Measurements from ENCODE around the gene VAMP4. TPM values are rescaled to one million over a fixed set of nuclear protein-coding genes. Genes with fewer than 3 reads are reported as not detected.
A peak's percentile ranks its signal among the peaks of the same experiment; 100 is the strongest.

VAMP4 gene
- total RNA-seq, 5 donors from 2014 or later (not counting 1 experiment from before 2014, with no cell fraction given): 17.8 to 39.9 (median 33.9) TPM

GRCh38 chr1:171769171-171769570 is 27.3 kb upstream of the VAMP4 start:
- POLR2A ChIA-PET: no interaction called here
- H3K9me3 ChIP-seq: no peaks in the 10 kb centered on the region
- Mint-ChIP-seq H3K27ac (no peak overlapping the region), H3K9me3 (no peaks in the 10 kb centered on the region), H3K36me3 (no peaks in the 10 kb centered on the region), H3K27me3 (peaks cover 20 to 21% of the 10 kb centered on the region in 2 donors), H3K4me3 (no peak overlapping the region), H3K4me1 (no peaks in the 10 kb centered on the region)
- H3K36me3 ChIP-seq (ENCODE audit: control insufficient read depth in 2 of 2, extremely low read depth in 1 of 2, insufficient read depth in 1 of 2, low read length in 1 of 2): no peaks in the 10 kb centered on the region
- ATAC-seq (replicated peaks in 1 of 4) (no peak), DNase-seq (no peak)
- no peak overlapping the region for H3K27ac ChIP-seq (ENCODE audit: low read length)
- no peak overlapping the region for H3K4me3 ChIP-seq (ENCODE audit: control insufficient read depth in 1 of 2, extremely low read depth in 1 of 2, low read length in 1 of 2)
- no peaks in the 10 kb centered on the region for H3K4me1 ChIP-seq (ENCODE audit: control insufficient read depth in 1 of 2, extremely low read depth in 1 of 2, insufficient read depth in 2 of 2, low read length in 2 of 2)
- CTCF ChIA-PET: interaction anchor here in 1 of 2 donors (0.6 kb wide), 1 partner anchor 9 kb away, joined by 4 read pairs; no protein-coding TSS in a partner anchor
- peaks cover 0 to 10% of the 10 kb centered on the region in 2 experiments for H3K27me3 ChIP-seq (replicated peaks in 1 of 2; ENCODE audit: control insufficient read depth in 2 of 2, extremely low read depth in 1 of 2, insufficient read depth in 2 of 2, low read length in 1 of 2)
- WGBS (ENCODE audit: insufficient coverage): 36% methylated on average over 2 of the region's 3 CpGs

GRCh38 chr1:171763764-171764163 is 21.9 kb upstream of the VAMP4 start:
- H3K4me3 ChIP-seq (ENCODE audit: control insufficient read depth in 1 of 2, extremely low read depth in 1 of 2, low read length in 1 of 2): no peak overlapping the region
- no peak overlapping the region for H3K4me3 Mint-ChIP-seq
- WGBS (ENCODE audit: insufficient coverage): 88% methylated on average over 6 of the region's 6 CpGs
- H3K27ac ChIP-seq (ENCODE audit: low read length): no peak overlapping the region
- peaks cover 0 to 26% of the 10 kb centered on the region in 2 experiments for H3K27me3 ChIP-seq (replicated peaks in 1 of 2; ENCODE audit: control insufficient read depth in 2 of 2, extremely low read depth in 1 of 2, insufficient read depth in 2 of 2, low read length in 1 of 2)
- DNase-seq: no peak
- H3K27ac Mint-ChIP-seq: no peak overlapping the region
- ATAC-seq (replicated peaks in 1 of 4): no peak
- H3K4me1 Mint-ChIP-seq: no peaks in the 10 kb centered on the region
- no peaks in the 10 kb centered on the region for H3K36me3 Mint-ChIP-seq
- peaks cover 21 to 31% of the 10 kb centered on the region in 2 donors for H3K27me3 Mint-ChIP-seq
- H3K9me3 ChIP-seq: no peaks in the 10 kb centered on the region
- POLR2A ChIA-PET: no interaction called here
- no peaks in the 10 kb centered on the region for H3K36me3 ChIP-seq (ENCODE audit: control insufficient read depth in 2 of 2, extremely low read depth in 1 of 2, insufficient read depth in 1 of 2, low read length in 1 of 2)
- no peaks in the 10 kb centered on the region for H3K4me1 ChIP-seq (ENCODE audit: control insufficient read depth in 1 of 2, extremely low read depth in 1 of 2, insufficient read depth in 2 of 2, low read length in 2 of 2)
- H3K9me3 Mint-ChIP-seq: no peaks in the 10 kb centered on the region
- CTCF ChIA-PET: no interaction called here

GRCh38 chr1:171762143-171762563 is 20.3 kb upstream of the VAMP4 start:
- no peak for DNase-seq
- H3K4me1 ChIP-seq (ENCODE audit: control insufficient read depth in 1 of 2, extremely low read depth in 1 of 2, insufficient read depth in 2 of 2, low read length in 2 of 2): no peaks in the 10 kb centered on the region
- no peak overlapping the region for H3K4me3 Mint-ChIP-seq
- H3K4me1 Mint-ChIP-seq: no peaks in the 10 kb centered on the region
- no peaks in the 10 kb centered on the region for H3K36me3 Mint-ChIP-seq
- H3K36me3 ChIP-seq (ENCODE audit: control insufficient read depth in 2 of 2, extremely low read depth in 1 of 2, insufficient read depth in 1 of 2, low read length in 1 of 2): no peaks in the 10 kb centered on the region
- ChIA-PET CTCF (no interaction called here), POLR2A (interaction anchor here in 1 of 2 donors (0.5 kb wide), 1 partner anchor 27 kb away, joined by 3 read pairs; no protein-coding TSS in a partner anchor)
- no peak overlapping the region for H3K27ac Mint-ChIP-seq
- H3K27me3 Mint-ChIP-seq: peaks cover 21 to 31% of the 10 kb centered on the region in 2 donors
- 67% methylated on average over 3 of the region's 6 CpGs for WGBS (ENCODE audit: insufficient coverage)
- H3K27ac ChIP-seq (ENCODE audit: low read length): no peak overlapping the region
- no peaks in the 10 kb centered on the region for H3K9me3 Mint-ChIP-seq
- H3K4me3 ChIP-seq (ENCODE audit: control insufficient read depth in 1 of 2, extremely low read depth in 1 of 2, low read length in 1 of 2): no peak overlapping the region
- no peaks in the 10 kb centered on the region for H3K9me3 ChIP-seq
- peaks cover 0 to 26% of the 10 kb centered on the region in 2 experiments for H3K27me3 ChIP-seq (replicated peaks in 1 of 2; ENCODE audit: control insufficient read depth in 2 of 2, extremely low read depth in 1 of 2, insufficient read depth in 2 of 2, low read length in 1 of 2)
- ATAC-seq (replicated peaks in 1 of 4): no peak

GRCh38 chr1:171758011-171758410 is 16.1 kb upstream of the VAMP4 start:
- no peaks in the 10 kb centered on the region for H3K36me3 Mint-ChIP-seq
- ChIA-PET CTCF (no interaction called here), POLR2A (no interaction called here)
- Histone ChIP-seq H3K36me3 (ENCODE audit: control insufficient read depth in 2 of 2, extremely low read depth in 1 of 2, insufficient read depth in 1 of 2, low read length in 1 of 2) (no peaks in the 10 kb centered on the region), H3K27me3 (replicated peaks in 1 of 2; ENCODE audit: control insufficient read depth in 2 of 2, extremely low read depth in 1 of 2, insufficient read depth in 2 of 2, low read length in 1 of 2) (peaks cover 0 to 13% of the 10 kb centered on the region in 2 experiments), H3K4me1 (ENCODE audit: control insufficient read depth in 1 of 2, extremely low read depth in 1 of 2, insufficient read depth in 2 of 2, low read length in 2 of 2) (no peaks in the 10 kb centered on the region), H3K4me3 (ENCODE audit: control insufficient read depth in 1 of 2, extremely low read depth in 1 of 2, low read length in 1 of 2) (no peak overlapping the region), H3K9me3 (no peaks in the 10 kb centered on the region), H3K27ac (ENCODE audit: low read length) (no peak overlapping the region)
- H3K9me3 Mint-ChIP-seq: no peaks in the 10 kb centered on the region
- ATAC-seq (replicated peaks in 1 of 4) (no peak), DNase-seq (no peak)
- no peak overlapping the region for H3K4me3 Mint-ChIP-seq
- peaks cover 4 to 12% of the 10 kb centered on the region in 2 donors for H3K27me3 Mint-ChIP-seq
- H3K27ac Mint-ChIP-seq: no peak overlapping the region
- H3K4me1 Mint-ChIP-seq: no peaks in the 10 kb centered on the region

GRCh38 chr1:171756856-171757255 is 15.0 kb upstream of the VAMP4 start:
- DNase-seq: no peak
- peaks cover 4 to 6% of the 10 kb centered on the region in 2 donors for H3K27me3 Mint-ChIP-seq
- H3K36me3 ChIP-seq (ENCODE audit: control insufficient read depth in 2 of 2, extremely low read depth in 1 of 2, insufficient read depth in 1 of 2, low read length in 1 of 2): no peaks in the 10 kb centered on the region
- no peaks in the 10 kb centered on the region for H3K9me3 Mint-ChIP-seq
- no peak overlapping the region for H3K27ac ChIP-seq (ENCODE audit: low read length)
- no peaks in the 10 kb centered on the region for H3K9me3 ChIP-seq
- no peaks in the 10 kb centered on the region for H3K4me1 Mint-ChIP-seq
- H3K27ac Mint-ChIP-seq: no peak overlapping the region
- H3K27me3 ChIP-seq (replicated peaks in 1 of 2; ENCODE audit: control insufficient read depth in 2 of 2, extremely low read depth in 1 of 2, insufficient read depth in 2 of 2, low read length in 1 of 2): peaks cover 0 to 9% of the 10 kb centered on the region in 2 experiments
- H3K4me3 Mint-ChIP-seq: no peak overlapping the region
- no peaks in the 10 kb centered on the region for H3K4me1 ChIP-seq (ENCODE audit: control insufficient read depth in 1 of 2, extremely low read depth in 1 of 2, insufficient read depth in 2 of 2, low read length in 2 of 2)
- 87% methylated on average over 2 of the region's 4 CpGs for WGBS (ENCODE audit: insufficient coverage)
- H3K36me3 Mint-ChIP-seq: no peaks in the 10 kb centered on the region
- ChIA-PET POLR2A (interaction anchor here in 1 of 2 donors (0.8 kb wide), 1 partner anchor 22 kb away, joined by 3 read pairs; no protein-coding TSS in a partner anchor), CTCF (no interaction called here)
- ATAC-seq (replicated peaks in 1 of 4): no peak
- no peak overlapping the region for H3K4me3 ChIP-seq (ENCODE audit: control insufficient read depth in 1 of 2, extremely low read depth in 1 of 2, low read length in 1 of 2)

- no peak overlapping the region for H3K27ac ChIP-seq (ENCODE audit: low read length)
- H3K4me3 ChIP-seq (ENCODE audit: control insufficient read depth in 1 of 2, extremely low read depth in 1 of 2, low read length in 1 of 2): no peak overlapping the region
- POLR2A ChIA-PET: interaction anchor here in 1 of 2 donors (0.6 kb wide), 1 partner anchor 17 kb away, joined by 3 read pairs; no protein-coding TSS in a partner anchor
- CTCF ChIA-PET: no interaction called here
- Mint-ChIP-seq H3K27ac (no peak overlapping the region), H3K4me1 (no peaks in the 10 kb centered on the region), H3K9me3 (no peaks in the 10 kb centered on the region), H3K4me3 (no peak overlapping the region), H3K27me3 (peaks cover 4 to 5% of the 10 kb centered on the region in 2 donors), H3K36me3 (no peaks in the 10 kb centered on the region)
- ATAC-seq (replicated peaks in 1 of 4) (no peak), DNase-seq (no peak)
- no CpG with 5 or more reads among the region's 1 CpG for WGBS (ENCODE audit: insufficient coverage)
- no peaks in the 10 kb centered on the region for H3K36me3 ChIP-seq (ENCODE audit: control insufficient read depth in 2 of 2, extremely low read depth in 1 of 2, insufficient read depth in 1 of 2, low read length in 1 of 2)
- H3K9me3 ChIP-seq: no peaks in the 10 kb centered on the region
- peaks cover 0 to 10% of the 10 kb centered on the region in 2 experiments for H3K27me3 ChIP-seq (replicated peaks in 1 of 2; ENCODE audit: control insufficient read depth in 2 of 2, extremely low read depth in 1 of 2, insufficient read depth in 2 of 2, low read length in 1 of 2)
- no peaks in the 10 kb centered on the region for H3K4me1 ChIP-seq (ENCODE audit: control insufficient read depth in 1 of 2, extremely low read depth in 1 of 2, insufficient read depth in 2 of 2, low read length in 2 of 2)
These were observed 13.1 kb upstream of the VAMP4 start for GRCh38 chr1:171754971-171755370.

- DNase-seq (no peak), ATAC-seq (replicated peaks in 1 of 4) (no peak)
- WGBS (ENCODE audit: insufficient coverage): no CpG with 5 or more reads among the region's 4 CpGs
- Histone ChIP-seq H3K4me1 (ENCODE audit: control insufficient read depth in 1 of 2, extremely low read depth in 1 of 2, insufficient read depth in 2 of 2, low read length in 2 of 2) (no peaks in the 10 kb centered on the region), H3K27ac (ENCODE audit: low read length) (no peak overlapping the region), H3K36me3 (ENCODE audit: control insufficient read depth in 2 of 2, extremely low read depth in 1 of 2, insufficient read depth in 1 of 2, low read length in 1 of 2) (no peaks in the 10 kb centered on the region), H3K27me3 (replicated peaks in 1 of 2; ENCODE audit: control insufficient read depth in 2 of 2, extremely low read depth in 1 of 2, insufficient read depth in 2 of 2, low read length in 1 of 2) (peaks cover 0 to 7% of the 10 kb centered on the region in 2 experiments), H3K9me3 (no peaks in the 10 kb centered on the region), H3K4me3 (ENCODE audit: control insufficient read depth in 1 of 2, extremely low read depth in 1 of 2, low read length in 1 of 2) (no peak overlapping the region)
- H3K9me3 Mint-ChIP-seq: no peaks in the 10 kb centered on the region
- CTCF ChIA-PET: no interaction called here
- POLR2A ChIA-PET: interaction anchor here in 1 of 2 donors (0.6 kb wide), 1 partner anchor 17 kb away, joined by 3 read pairs; no protein-coding TSS in a partner anchor
- no peaks in the 10 kb centered on the region for H3K36me3 Mint-ChIP-seq
- peaks cover 4 to 5% of the 10 kb centered on the region in 2 donors for H3K27me3 Mint-ChIP-seq
- no peaks in the 10 kb centered on the region for H3K4me1 Mint-ChIP-seq
- H3K27ac Mint-ChIP-seq: peak overlapping the region in 1 of 2 donors; percentile 34
- H3K4me3 Mint-ChIP-seq: no peak overlapping the region
These were observed 12.5 kb upstream of the VAMP4 start for GRCh38 chr1:171754353-171754705.

All from T-cell (primary cell).